Body of pancreas (tissue), 4 donors: ENCODE measurements around the gene SCN9A. TPM values are rescaled to one million over a fixed set of nuclear protein-coding genes. Genes with fewer than 3 reads are reported as not detected.
"Not testable (repeated sequence)": the region's sequence is repeated elsewhere in the genome, so short reads cannot be mapped to it uniquely, and the experiment has no call there.

Experiments used
- ATAC-seq: fragments of 150-250 bp; one replicate; pipeline ENCODE4 v1.9.1; 2016
- DNase-seq, 4 donors: peaks; one replicate each; pipeline ENCODE4 v3.0.0-alpha.2; 2019
- H3K27ac ChIP-seq, 4 donors: fragments of 200-600 bp; sonication (generic); 1 replicate in 3 of 4; 2 replicates in 1 of 4; pipeline versions ENCODE4 v1.5.1 to v1.6.1; 2016 to 2019; ENCODE audit warnings: mild to moderate bottlenecking in 1 of 4, mixed read lengths in 1 of 4, moderate library complexity in 1 of 4
- H3K27me3 ChIP-seq, 2 donors: fragments of 200-600 bp; sonication (generic); one replicate each; pipeline ENCODE4 v1.6.0; 2016; ENCODE audit warnings: mild to moderate bottlenecking in 1 of 2
- H3K36me3 ChIP-seq, 2 donors: fragments of 200-600 bp; sonication (generic); replicated peaks in 1 of 2; 2 replicates each; pipeline ENCODE4 v1.5.1; 2016; ENCODE audit warnings: low read depth in 2 of 2; ENCODE audit not compliant: insufficient read depth in 1 of 2
- H3K4me1 ChIP-seq: fragments of 200-600 bp; sonication (generic); one replicate; pipeline ENCODE4 v1.6.0; 2016
- H3K4me3 ChIP-seq, 2 donors: fragments of 200-600 bp; sonication (generic); 1 replicate in 1 of 2; 2 replicates in 1 of 2; pipeline ENCODE4 v1.5.1; 2016 to 2019
- H3K9me3 ChIP-seq, 3 donors: fragments of 200-600 bp; sonication (generic); 1 replicate in 2 of 3; 2 replicates in 1 of 3; pipeline ENCODE4 v1.5.1; 2016
- CTCF ChIP-seq, 7 experiments: fragments of 450-650 bp in 4 of 7; fragments of 200-600 bp in 3 of 7; sonication (generic) in 3 of 7; IDR thresholded peaks; one replicate each; pipeline ENCODE4 v1.5.1; 2016 to 2019; ENCODE audit warnings: antibody characterized with exemption in 7 of 7
- POLR2A ChIP-seq, 3 donors: fragments of 450-650 bp; IDR thresholded peaks; one replicate each; pipeline ENCODE4 v1.6.1; 2016; ENCODE audit warnings: antibody characterized with exemption in 3 of 3, mild to moderate bottlenecking in 2 of 3
- WGBS, 2 donors: methylation state at CpG; one replicate each; pipeline ENCODE4 v1.1.5; 2017; 5-methylcytosine and 5-hydroxymethylcytosine counted together
- intact Hi-C: fragments of 100-400 bp; cut with DNase I; formaldehyde crosslinking; loops from one replicate; pipeline ENCODE4 v1.15.1; 2023
- total RNA-seq, 2 donors: library from RNA; depleted of rRNA; stranded (reverse); fragments of >200 nt; gene quantifications; one replicate each; pipeline ENCODE4 v1.1.0, GENCODE V29; 2016

SCN9A gene
- total RNA-seq, 2 donors from 2014 or later, result 9.9 to 11.9 TPM

GRCh38 chr2:166361351-166362153, 14.2 kb downstream of the SCN9A start:
- H3K9me3 ChIP-seq, result no peaks in the 10 kb centered on the region
- H3K27ac ChIP-seq, result peak overlapping the region in 1 of 4 donors; percentile 22
- TF ChIP-seq CTCF (IDR thresholded peaks at IDR 0.05), result peak; percentile 41 to 72 (median 61)
- TF ChIP-seq POLR2A (IDR thresholded peaks at IDR 0.05), result no peak
- H3K27me3 ChIP-seq, result no peaks in the 10 kb centered on the region
- DNase-seq (peak in 1 of 4 donors; percentile 19), ATAC-seq (peak; percentile 79)
- H3K4me3 ChIP-seq, result no peak overlapping the region
- no peaks in the 10 kb centered on the region for H3K36me3 ChIP-seq
- 44 to 47% methylated on average over 3 of the region's 3 CpGs for WGBS, 2 donors
- intact Hi-C loops, result no loop called here
- peaks cover 8% of the 10 kb centered on the region for H3K4me1 ChIP-seq

DNA sequence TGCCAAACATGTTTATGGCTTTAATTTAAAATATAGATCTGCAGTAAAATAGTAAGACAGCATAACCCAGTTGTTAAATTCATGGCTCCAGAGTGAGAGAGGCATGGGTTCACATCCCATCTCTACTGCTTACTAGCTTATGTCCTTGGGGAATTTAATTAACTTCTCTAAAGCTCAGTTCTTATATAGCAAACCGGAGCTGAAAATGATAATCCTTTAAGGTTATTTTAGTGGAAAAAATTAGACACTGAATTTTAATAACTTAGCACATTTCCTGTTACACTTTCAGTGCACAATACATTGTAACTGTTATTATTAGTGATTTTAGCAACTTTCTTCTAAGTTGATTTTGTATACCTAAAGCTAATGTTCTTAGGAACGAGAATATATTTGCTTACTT, 14.8 kb downstream of the SCN9A start:
- intact Hi-C loops, result no loop called here

DNA sequence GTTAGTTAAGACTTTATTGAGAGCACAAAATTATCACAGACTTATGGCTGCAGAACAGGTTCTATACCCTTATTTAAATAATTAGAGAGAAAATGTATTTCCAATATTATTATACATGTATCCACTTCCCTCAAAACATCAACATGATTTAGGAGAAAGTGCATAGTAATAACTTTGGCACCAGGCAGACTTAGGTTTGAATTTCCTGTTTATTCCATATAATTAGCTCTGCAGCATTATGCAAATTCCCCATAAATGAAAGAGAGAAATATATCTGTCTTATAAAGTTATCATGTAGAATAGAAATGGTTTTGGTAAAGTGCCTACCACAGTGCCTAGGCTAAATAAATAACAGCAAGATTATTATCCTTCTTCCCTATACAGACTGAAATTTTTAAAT, 15.3 kb downstream of the SCN9A start:
- H3K4me1 ChIP-seq, result no peaks in the 10 kb centered on the region
- no peak for DNase-seq
- no peaks in the 10 kb centered on the region for H3K9me3 ChIP-seq
- no peaks in the 10 kb centered on the region for H3K27me3 ChIP-seq
- no peaks in the 10 kb centered on the region for H3K36me3 ChIP-seq
- intact Hi-C loops, result no loop called here
- no peak for ATAC-seq
- no peak for TF ChIP-seq CTCF (IDR thresholded peaks at IDR 0.05)
- no peak for TF ChIP-seq POLR2A (IDR thresholded peaks at IDR 0.05)
- no peak overlapping the region for H3K4me3 ChIP-seq
- H3K27ac ChIP-seq, result no peak overlapping the region

More for the DNA sequence above, 14.8 kb downstream of the SCN9A start:
- Histone ChIP-seq H3K27ac (no peak overlapping the region), H3K4me1 (peaks cover 3% of the 10 kb centered on the region), H3K9me3 (no peaks in the 10 kb centered on the region), H3K27me3 (no peaks in the 10 kb centered on the region), H3K36me3 (no peaks in the 10 kb centered on the region), H3K4me3 (no peak overlapping the region)
- TF ChIP-seq POLR2A (IDR thresholded peaks at IDR 0.05) (no peak), CTCF (IDR thresholded peaks at IDR 0.05) (no peak)
- WGBS, 2 donors, result 27 to 32% methylated on average over 2 of the region's 2 CpGs
- ATAC-seq, result no peak
- DNase-seq, result no peak

- not testable (repeated sequence) for ATAC-seq, H3K9me3 ChIP-seq
- WGBS, 2 donors, result 91 to 100% methylated on average over 3 to 4 of the region's 4 CpGs
Observed at GRCh38 chr2:166357950-166358321, 17.8 kb downstream of the SCN9A start.

DNA sequence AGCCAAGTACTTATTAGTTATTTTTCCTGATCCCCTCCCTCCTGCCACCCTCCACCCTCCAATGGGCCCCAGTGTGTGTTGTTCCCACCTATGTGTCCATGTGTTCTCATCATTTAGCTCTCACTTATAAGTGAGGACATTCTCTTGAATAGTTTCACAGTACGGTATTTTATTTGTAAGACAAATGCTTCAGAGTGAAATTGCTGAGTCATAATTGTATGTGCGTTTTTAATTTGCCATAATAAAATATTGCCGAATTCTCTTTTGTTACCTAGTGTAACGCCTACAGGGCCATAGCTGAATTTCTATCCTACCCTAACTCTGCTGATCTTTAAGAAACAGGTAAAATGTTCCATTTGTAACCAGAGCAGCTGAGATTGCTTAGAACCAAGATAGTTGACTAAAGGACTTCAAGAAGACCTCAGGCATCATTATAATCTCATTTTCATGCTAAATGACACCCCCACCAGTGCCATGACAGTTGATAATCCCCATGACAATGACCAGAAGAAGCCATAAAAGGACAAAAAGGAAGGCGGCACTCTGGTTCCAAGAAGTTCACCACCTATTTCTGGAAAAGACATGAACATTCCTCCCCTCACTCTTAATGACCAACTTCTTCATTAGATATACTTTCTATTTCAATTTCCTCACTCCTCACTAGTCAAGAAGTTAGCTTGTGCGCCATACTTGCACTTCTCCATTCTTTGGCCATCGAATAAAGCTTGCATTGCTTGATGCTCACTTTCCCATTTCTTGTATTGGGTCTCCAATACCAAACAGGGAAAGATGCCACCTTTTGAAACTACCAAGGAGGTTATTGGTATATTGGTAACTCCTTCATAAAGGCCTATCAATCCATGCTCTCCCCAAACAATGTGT, 18.4 kb downstream of the SCN9A start:
- no peak for DNase-seq
- WGBS, 2 donors, result 73 to 80% methylated on average over 7 of the region's 7 CpGs
- TF ChIP-seq POLR2A (IDR thresholded peaks at IDR 0.05) (no peak), CTCF (IDR thresholded peaks at IDR 0.05) (no peak)

More at GRCh38 chr2:166357950-166358321, 17.8 kb downstream of the SCN9A start:
- DNase-seq, H3K4me1 ChIP-seq, H3K27ac ChIP-seq, intact Hi-C loops, H3K4me3 ChIP-seq, H3K36me3 ChIP-seq, H3K27me3 ChIP-seq: not testable (repeated sequence)

More for the DNA sequence above, 18.4 kb downstream of the SCN9A start:
- H3K9me3 ChIP-seq, result no peaks in the 10 kb centered on the region
- no peak overlapping the region for H3K4me3 ChIP-seq
- H3K27me3 ChIP-seq, result no peaks in the 10 kb centered on the region
- no peaks in the 10 kb centered on the region for H3K36me3 ChIP-seq
- no peaks in the 10 kb centered on the region for H3K4me1 ChIP-seq
- ATAC-seq, result no peak
- intact Hi-C loops, result no loop called here
- no peak overlapping the region for H3K27ac ChIP-seq
